ENCODE results near the gene KLRF1. TPM values are rescaled to one million over a fixed set of nuclear protein-coding genes. Genes with fewer than 3 reads are reported as not detected.

KLRF1 gene
- total RNA-seq, 1 experiment from 2014 or later: not detected

DNA sequence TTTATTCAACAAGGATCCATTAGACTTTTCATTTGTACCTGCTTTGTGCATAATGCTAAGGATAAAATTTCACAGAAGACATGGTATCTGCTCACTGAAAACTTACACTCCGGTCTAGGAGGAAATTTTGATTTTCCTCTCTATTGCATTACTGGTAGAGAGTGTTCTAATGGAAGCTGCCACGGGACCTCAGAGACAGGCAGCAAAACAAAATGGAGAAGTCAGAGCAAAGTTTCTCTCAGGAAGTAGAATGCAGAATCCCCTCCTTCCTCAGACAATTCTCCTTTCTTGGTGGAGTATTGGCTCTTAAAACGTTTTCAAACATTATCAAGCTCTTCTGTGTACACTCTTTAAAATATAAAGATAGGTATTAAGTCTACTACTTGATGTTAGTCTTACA lies 29.6 kb downstream of the KLRF1 start:
- DNase-seq (no peak), ATAC-seq (no peak)
- Histone ChIP-seq H4K20me1 (ENCODE audit: low read length) (no peaks in the 10 kb centered on the region), H3K9me2 (replicated peaks; ENCODE audit: low read length) (no peaks in the 10 kb centered on the region), H3F3A (ENCODE audit: low read length, unreplicated experiment) (no peaks in the 10 kb centered on the region), H2AFZ (ENCODE audit: low read length) (no peak overlapping the region), H3K4me3 (ENCODE audit: low read length) (no peak overlapping the region), H3K79me2 (ENCODE audit: low read length) (no peaks in the 10 kb centered on the region), H3K4me2 (ENCODE audit: low read length) (no peak overlapping the region), H3K27ac (ENCODE audit: low read length) (no peak overlapping the region), H3K27me3 (ENCODE audit: low read length) (peaks cover 57% of the 10 kb centered on the region), H3K36me3 (ENCODE audit: low read depth, low read length) (no peaks in the 10 kb centered on the region), H3K4me1 (ENCODE audit: insufficient read depth, low read length) (peaks cover 6% of the 10 kb centered on the region; the same call in 1 of the 2 replicates), H3K9ac (ENCODE audit: low read length) (no peak overlapping the region), H3K9me3 (ENCODE audit: low read length) (no peaks in the 10 kb centered on the region)
- intact Hi-C loops (cut with micrococcal nuclease): no loop called here
- no TSS peak for BruUV-seq (replicated peaks)
- ChIA-PET CTCF (no interaction called here), POLR2A (ENCODE audit: unreplicated experiment) (no interaction called here)
- TF ChIP-seq EZH2phosphoT487 (IDR thresholded peaks at IDR 0.05; ENCODE audit: borderline replicate concordance, low read length) (no peak), CTCF (conservative IDR thresholded peaks at IDR 0.05; ENCODE audit: low read depth, low read length) (no peak), EZH2 (IDR thresholded peaks at IDR 0.05; ENCODE audit: low read length, unreplicated experiment) (no peak)

DNA sequence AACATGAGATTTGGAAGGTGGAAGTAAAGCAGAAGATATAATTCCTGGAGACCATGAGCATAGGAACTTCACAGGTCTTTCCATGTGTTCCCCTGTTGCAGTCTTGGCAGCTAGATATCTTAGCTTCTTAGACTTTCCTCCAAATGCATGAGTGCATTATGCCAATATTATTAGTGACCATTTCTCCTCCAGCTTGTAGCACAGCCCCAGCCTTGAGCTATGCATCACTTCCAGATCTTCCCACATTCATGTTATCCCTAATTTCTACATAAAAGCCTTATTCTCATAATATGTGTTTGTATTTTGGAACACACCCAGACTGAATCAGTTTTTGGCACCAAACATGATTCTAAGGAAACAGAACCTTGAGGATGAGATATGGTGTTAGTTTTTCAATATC lies 30.9 kb downstream of the KLRF1 start:
- TF ChIP-seq EZH2phosphoT487 (IDR thresholded peaks at IDR 0.05; ENCODE audit: borderline replicate concordance, low read length): no peak
- no peak for TF ChIP-seq CTCF (conservative IDR thresholded peaks at IDR 0.05; ENCODE audit: low read depth, low read length)
- no peak for TF ChIP-seq EZH2 (IDR thresholded peaks at IDR 0.05; ENCODE audit: low read length, unreplicated experiment)
- ChIA-PET POLR2A (ENCODE audit: unreplicated experiment) (no interaction called here), CTCF (no interaction called here)

GRCh38 chr12:9864913-9865675 lies 37.8 kb downstream of the KLRF1 start:
- ATAC-seq: no peak
- no peaks in the 10 kb centered on the region for H4K20me1 ChIP-seq (ENCODE audit: low read length)
- intact Hi-C loops (cut with micrococcal nuclease): no loop called here
- H3K4me2 ChIP-seq (ENCODE audit: low read length): no peak overlapping the region
- H3F3A ChIP-seq (ENCODE audit: low read length, unreplicated experiment): no peaks in the 10 kb centered on the region
- H3K27me3 ChIP-seq (ENCODE audit: low read length): peaks cover 10% of the 10 kb centered on the region; the same call in 1 of the 2 replicates
- H3K27ac ChIP-seq (ENCODE audit: low read length): no peak overlapping the region
- DNase-seq: no peak
- H3K9ac ChIP-seq (ENCODE audit: low read length): no peak overlapping the region
- POLR2A ChIA-PET (ENCODE audit: unreplicated experiment): no interaction called here
- H3K36me3 ChIP-seq (ENCODE audit: low read depth, low read length): no peaks in the 10 kb centered on the region
- H3K4me1 ChIP-seq (ENCODE audit: insufficient read depth, low read length): peaks cover 13% of the 10 kb centered on the region; the same call in 1 of the 2 replicates
- CTCF ChIA-PET: no interaction called here
- no peaks in the 10 kb centered on the region for H3K9me3 ChIP-seq (ENCODE audit: low read length)
- no TSS peak for BruUV-seq (replicated peaks)
- no peak overlapping the region for H2AFZ ChIP-seq (ENCODE audit: low read length)
- no peaks in the 10 kb centered on the region for H3K9me2 ChIP-seq (replicated peaks; ENCODE audit: low read length)
- H3K4me3 ChIP-seq (ENCODE audit: low read length): no peak overlapping the region
- no peaks in the 10 kb centered on the region for H3K79me2 ChIP-seq (ENCODE audit: low read length)
- TF ChIP-seq EZH2 (IDR thresholded peaks at IDR 0.05; ENCODE audit: low read length, unreplicated experiment) (no peak), EZH2phosphoT487 (IDR thresholded peaks at IDR 0.05; ENCODE audit: borderline replicate concordance, low read length) (no peak), CTCF (conservative IDR thresholded peaks at IDR 0.05; ENCODE audit: low read depth, low read length) (no peak)

More for the DNA sequence above, 30.9 kb downstream of the KLRF1 start:
- H3F3A ChIP-seq (ENCODE audit: low read length, unreplicated experiment): no peaks in the 10 kb centered on the region
- no peak for DNase-seq
- no peaks in the 10 kb centered on the region for H3K9me3 ChIP-seq (ENCODE audit: low read length)
- no peak for ATAC-seq
- no peak overlapping the region for H3K4me3 ChIP-seq (ENCODE audit: low read length)
- BruUV-seq (replicated peaks): no TSS peak
- no peaks in the 10 kb centered on the region for H3K9me2 ChIP-seq (replicated peaks; ENCODE audit: low read length)
- no peak overlapping the region for H3K9ac ChIP-seq (ENCODE audit: low read length)
- peaks cover 61% of the 10 kb centered on the region for H3K27me3 ChIP-seq (ENCODE audit: low read length)
- no peak overlapping the region for H2AFZ ChIP-seq (ENCODE audit: low read length)
- H4K20me1 ChIP-seq (ENCODE audit: low read length): no peaks in the 10 kb centered on the region
- no peak overlapping the region for H3K4me2 ChIP-seq (ENCODE audit: low read length)
- intact Hi-C loops (cut with micrococcal nuclease): no loop called here
- no peaks in the 10 kb centered on the region for H3K79me2 ChIP-seq (ENCODE audit: low read length)
- no peaks in the 10 kb centered on the region for H3K36me3 ChIP-seq (ENCODE audit: low read depth, low read length)
- H3K27ac ChIP-seq (ENCODE audit: low read length): no peak overlapping the region
- H3K4me1 ChIP-seq (ENCODE audit: insufficient read depth, low read length): no peaks in the 10 kb centered on the region

All from PC-3 (cell line).